HG02938 (cell line): ENCODE data around the gene DYSF.
"Not testable (repeated sequence)": the region's sequence is repeated elsewhere in the genome, so short reads cannot be mapped to it uniquely, and the experiment has no call there.

ENCODE experiments used
- ATAC-seq: cut with Tn5 transposase; IDR thresholded peaks from one replicate; pipeline ENCODE4 v1.9.1; 2021; ENCODE audit warnings: mild to moderate bottlenecking, moderate library complexity; ENCODE audit not compliant: unreplicated experiment

DYSF gene

GRCh38 chr2:71631411-71631931 lies 178.1 kb downstream of the DYSF start:
- ATAC-seq, result no peak

- ATAC-seq, result no peak
Measured at GRCh38 chr2:71633086-71633485, 179.7 kb downstream of the DYSF start.

DNA sequence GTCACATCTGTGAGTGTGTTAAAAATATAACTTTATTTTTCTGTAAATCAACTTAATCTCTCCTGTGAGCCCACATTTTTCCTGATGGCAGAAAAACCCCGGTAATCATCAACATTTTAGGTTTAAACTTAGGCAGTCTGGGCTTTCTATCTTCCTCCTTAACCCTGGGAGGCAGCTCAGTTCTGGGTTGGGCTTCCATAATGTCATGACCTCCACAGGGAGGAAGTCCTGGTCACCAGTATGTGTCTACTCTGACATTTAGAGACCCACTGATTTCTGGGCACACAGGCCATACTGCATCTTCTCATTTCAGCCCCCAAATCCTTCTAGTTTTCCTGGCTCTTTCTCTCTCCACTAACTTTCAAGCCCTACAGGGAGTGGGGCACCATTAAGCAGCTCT lies 181.2 kb downstream of the DYSF start:
- no peak for ATAC-seq

DNA sequence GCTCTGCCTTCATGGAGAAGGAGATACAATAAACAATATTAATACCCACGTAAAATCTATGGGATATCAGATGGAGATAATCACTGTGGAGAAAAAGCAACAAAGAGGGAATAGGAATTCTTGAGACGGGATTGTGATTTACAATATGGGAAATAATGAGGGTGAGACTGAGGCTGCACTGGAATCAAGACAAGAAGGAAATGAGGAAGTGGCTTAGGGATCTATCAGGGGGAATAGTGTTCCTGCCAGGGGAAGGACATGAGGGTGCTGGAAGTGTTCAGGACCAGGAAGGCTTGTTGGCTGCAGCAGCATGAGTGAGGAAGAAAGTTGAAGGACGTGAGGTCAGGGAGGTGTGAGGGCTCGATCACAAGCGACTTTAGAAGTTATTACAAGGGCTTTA lies 182.4 kb downstream of the DYSF start:
- ATAC-seq, result no peak

GRCh38 chr2:71637168-71637567 lies 183.8 kb downstream of the DYSF start:
- no peak for ATAC-seq

DNA sequence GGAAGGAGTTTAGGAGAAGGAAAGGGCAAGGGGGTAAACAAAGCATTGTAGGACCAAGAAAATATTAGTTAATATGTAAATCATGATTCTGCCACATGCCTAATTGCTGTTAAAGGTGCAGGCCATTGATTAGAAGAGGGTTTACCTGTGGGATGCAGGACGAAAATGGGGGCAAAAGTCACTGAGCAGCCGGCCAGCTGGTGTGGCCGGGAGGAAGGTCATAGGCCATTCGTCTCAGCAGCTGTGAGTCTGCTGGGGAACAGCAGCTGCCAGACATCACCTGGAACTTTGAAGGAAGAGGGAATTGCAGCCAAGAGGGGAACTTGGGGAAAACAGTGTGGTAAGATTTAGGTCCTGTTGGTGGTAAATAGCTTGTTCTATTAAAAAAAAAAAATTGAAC lies 184.4 kb downstream of the DYSF start:
- ATAC-seq, result no peak

DNA sequence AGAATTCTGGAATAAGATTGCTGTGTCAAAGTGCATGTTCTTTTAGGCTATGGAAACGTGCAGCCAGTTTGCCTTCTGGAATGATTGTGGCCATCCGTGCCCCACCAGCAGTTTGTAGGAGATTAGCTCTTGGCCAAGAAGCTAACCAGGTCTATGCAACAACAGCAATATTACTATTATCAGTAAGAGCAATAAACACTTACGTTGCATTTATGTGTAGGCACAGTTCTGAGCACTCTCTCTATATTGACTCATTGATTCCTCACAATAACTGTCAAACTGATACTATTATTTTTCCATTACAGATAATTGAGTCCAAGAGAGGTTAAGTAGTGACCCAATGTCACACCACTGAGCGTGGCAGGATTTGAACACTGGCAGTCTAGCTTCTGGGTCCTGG lies 186.4 kb downstream of the DYSF start:
- ATAC-seq, result no peak

DNA sequence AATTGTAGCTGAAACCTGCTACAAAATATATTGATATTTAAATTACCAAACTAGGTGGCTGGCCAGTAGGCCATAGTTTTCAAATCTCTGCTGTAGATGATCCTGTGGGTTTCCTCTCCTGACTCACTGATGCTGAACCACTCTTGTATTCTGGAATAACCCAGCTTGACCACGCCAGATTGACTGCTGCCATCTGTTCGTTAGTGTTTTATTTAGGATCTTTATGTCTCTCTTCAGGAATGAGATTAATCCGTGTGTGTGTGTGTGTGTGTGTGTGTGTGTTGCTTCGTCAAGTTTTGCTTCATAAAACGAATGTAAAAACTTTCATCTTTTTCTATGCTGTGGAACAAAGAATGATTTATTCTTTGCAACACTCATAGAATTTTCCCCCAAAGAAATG lies 187.1 kb downstream of the DYSF start:
- no peak for ATAC-seq

GRCh38 chr2:71643674-71644357 lies 190.5 kb downstream of the DYSF start:
- ATAC-seq, result no peak

- no peak for ATAC-seq
Measured at GRCh38 chr2:71646028-71646427, 192.7 kb downstream of the DYSF start.

DNA sequence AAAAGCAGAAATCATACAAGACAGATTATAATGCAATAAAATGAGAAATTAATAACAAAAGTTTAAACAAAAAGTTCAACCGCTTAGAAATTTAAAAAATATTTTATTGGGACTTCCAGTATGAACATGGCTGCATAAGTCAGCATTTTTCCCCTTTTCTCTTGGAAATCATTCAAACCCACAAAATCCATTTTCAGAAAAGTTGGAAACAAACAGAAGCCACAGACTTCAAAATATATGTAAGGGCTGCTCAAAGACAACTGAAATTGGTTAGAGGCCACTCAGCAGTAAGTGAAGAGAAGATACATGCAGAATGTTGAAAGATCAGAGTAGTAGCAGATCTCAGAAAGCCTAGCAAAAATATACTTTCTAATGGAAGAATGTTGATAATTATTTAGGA lies 194.0 kb downstream of the DYSF start:
- ATAC-seq, result no peak

DNA sequence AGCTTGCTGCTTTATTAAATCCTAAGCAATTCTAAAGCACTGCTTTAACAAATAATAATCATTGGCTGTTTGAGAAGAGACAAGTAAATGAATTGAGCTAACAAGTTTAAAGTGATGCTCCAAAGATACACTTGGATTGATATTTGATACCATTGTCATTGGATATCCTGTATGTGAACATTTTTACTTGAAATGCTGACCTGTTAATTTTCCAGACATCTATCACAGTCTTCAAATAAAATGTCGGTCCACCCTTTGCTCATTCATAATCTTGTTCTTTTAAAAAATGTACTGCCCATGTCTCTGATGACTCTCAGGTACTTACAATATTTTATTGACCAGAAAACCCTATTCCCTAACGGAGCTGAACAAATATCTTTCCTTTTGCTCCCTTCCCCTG lies 202.1 kb downstream of the DYSF start:
- ATAC-seq, result no peak

- not testable (repeated sequence) for ATAC-seq
Measured at GRCh38 chr2:71658256-71658655, 204.9 kb downstream of the DYSF start.

DNA sequence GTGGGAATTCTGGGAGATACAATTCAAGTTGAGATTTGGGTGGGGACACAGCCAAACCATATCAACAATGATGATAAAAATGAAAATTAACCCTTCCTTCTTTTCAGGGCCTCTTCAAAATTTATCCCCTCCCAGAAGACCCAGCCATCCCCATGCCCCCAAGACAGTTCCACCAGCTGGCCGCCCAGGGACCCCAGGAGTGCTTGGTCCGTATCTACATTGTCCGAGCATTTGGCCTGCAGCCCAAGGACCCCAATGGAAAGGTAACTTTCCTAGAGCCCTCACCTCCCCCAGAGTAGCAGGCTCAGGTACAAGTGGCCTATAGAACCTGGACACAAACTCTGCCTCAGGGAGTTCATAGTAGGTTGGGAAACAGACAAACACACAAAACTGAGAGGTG lies 205.4 kb downstream of the DYSF start:
- no peak for ATAC-seq

GRCh38 chr2:71659868-71660518 lies 206.6 kb downstream of the DYSF start:
- no peak for ATAC-seq

- ATAC-seq, result no peak
Measured at GRCh38 chr2:71661782-71662181, 208.4 kb downstream of the DYSF start.

- no peak for ATAC-seq
Measured at GRCh38 chr2:71662665-71663394, 209.5 kb downstream of the DYSF start.

DNA sequence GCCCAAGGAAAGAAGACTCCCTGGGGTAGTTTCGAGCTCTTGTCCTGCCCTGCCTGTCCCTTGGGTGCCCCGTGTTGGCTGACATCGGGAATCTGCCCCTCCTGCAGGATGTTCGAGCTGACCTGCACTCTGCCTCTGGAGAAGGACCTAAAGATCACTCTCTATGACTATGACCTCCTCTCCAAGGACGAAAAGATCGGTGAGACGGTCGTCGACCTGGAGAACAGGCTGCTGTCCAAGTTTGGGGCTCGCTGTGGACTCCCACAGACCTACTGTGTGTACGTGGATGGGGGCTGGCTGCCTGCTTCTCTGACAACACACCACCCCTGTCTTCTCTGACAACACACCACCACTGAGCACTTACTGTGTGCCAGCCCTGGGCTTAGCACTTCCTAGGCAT lies 210.8 kb downstream of the DYSF start:
- no peak for ATAC-seq

- ATAC-seq, result no peak
Measured at GRCh38 chr2:71665168-71666093, 212.1 kb downstream of the DYSF start.

- no peak for ATAC-seq
Measured at GRCh38 chr2:71666094-71666474, 212.7 kb downstream of the DYSF start.
